Fibroblast of the aortic adventitia (primary cell): ENCODE measurements around the gene TTN. TPM values are rescaled to one million over a fixed set of nuclear protein-coding genes. Genes with fewer than 3 reads are reported as not detected.

Experiments used
- DNase-seq: peaks from one replicate; pipeline ENCODE4 v3.0.0-alpha.2; 2010; ENCODE audit warnings: low read depth
- H3K4me3 ChIP-seq: 2 replicates; pipeline ENCODE4 v1.5.1; 2011; ENCODE audit warnings: low read depth, mild to moderate bottlenecking, control low read depth, low read length, moderate library complexity
- CTCF ChIP-seq: IDR thresholded peaks from 2 replicates; pipeline ENCODE4 v1.5.1; 2011; ENCODE audit warnings: mild to moderate bottlenecking, low read length, control low read depth, inconsistent platforms; ENCODE audit not compliant: insufficient read depth
- total RNA-seq: library from RNA; depleted of rRNA; stranded (reverse); fragments of >200 nt; gene quantifications from 2 replicates; pipeline ENCODE4 v1.2.3, GENCODE V29; 2012; ENCODE audit warnings: low replicate concordance

Gene TTN
- total RNA-seq, 1 donor = 5.5 TPM

DNA sequence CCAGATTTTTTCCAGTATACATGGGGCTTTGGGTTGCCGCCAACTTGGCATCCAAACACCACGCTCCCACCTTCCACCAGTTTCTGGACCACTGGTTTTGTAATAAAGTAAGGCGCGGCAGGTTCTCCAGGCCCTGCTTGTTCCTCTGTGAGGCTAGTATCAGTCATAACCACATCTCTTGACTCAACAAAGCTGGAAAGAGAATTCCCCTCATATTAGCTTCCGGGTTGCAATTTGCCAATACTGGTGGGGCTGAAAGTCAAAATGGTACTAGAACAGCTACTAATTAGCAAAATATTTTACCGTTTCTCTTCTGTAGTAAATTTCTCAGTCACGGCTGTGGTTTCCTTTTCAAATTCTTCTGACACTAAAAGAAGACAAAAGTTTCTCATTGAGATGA is 25.0 kb downstream of the TTN start:
- DNase-seq = no peak
- H3K4me3 ChIP-seq = no peak overlapping the region
- TF ChIP-seq CTCF = no peak

GRCh38 chr2:178777577-178777976 is 29.6 kb downstream of the TTN start:
- no peak overlapping the region for H3K4me3 ChIP-seq
- no peak for DNase-seq
- no peak for TF ChIP-seq CTCF

DNA sequence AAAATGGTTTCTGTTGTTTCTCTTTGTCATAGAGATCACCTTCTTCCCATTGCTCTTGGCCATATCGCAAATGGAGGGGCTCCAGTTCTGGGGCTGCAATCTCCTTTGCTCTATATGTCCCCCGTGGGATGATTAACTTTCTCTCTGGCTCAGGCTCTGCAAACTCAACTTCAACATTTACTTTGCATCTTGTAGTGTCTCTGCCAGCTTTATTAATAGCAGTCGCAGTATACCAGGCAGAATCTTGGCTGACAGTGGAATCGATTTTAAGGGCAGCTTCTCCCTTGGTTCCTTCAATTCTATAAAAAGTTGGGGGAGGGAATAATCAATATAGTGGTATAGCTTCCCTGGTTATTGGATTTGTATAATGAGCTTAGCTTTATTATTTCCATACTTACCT is 30.5 kb downstream of the TTN start:
- no peak overlapping the region for H3K4me3 ChIP-seq
- no peak for TF ChIP-seq CTCF
- no peak for DNase-seq

DNA sequence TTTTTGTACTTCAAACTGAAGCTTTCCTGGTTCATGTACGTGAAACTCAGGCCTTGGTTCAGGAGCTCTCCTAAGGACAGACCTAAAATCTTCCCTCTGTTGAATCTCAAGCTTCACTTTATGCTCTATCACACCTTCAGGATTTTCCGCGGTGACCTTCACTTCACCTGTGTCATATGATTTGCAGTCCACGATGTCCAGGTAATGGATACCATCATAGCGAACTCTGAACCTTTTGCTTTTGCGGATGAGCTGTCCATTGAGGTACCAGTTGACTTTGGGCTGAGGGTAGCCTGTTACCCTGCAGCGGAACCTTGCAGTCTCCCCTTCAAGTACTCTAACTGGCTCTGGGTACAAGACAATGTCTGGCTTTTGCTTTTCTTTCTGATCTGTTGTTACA is 31.2 kb downstream of the TTN start:
- no peak overlapping the region for H3K4me3 ChIP-seq
- no peak for DNase-seq
- TF ChIP-seq CTCF = no peak

- TF ChIP-seq CTCF = no peak
- H3K4me3 ChIP-seq = no peak overlapping the region
- no peak for DNase-seq
Measured at GRCh38 chr2:178770518-178770917, 36.7 kb downstream of the TTN start.

DNA sequence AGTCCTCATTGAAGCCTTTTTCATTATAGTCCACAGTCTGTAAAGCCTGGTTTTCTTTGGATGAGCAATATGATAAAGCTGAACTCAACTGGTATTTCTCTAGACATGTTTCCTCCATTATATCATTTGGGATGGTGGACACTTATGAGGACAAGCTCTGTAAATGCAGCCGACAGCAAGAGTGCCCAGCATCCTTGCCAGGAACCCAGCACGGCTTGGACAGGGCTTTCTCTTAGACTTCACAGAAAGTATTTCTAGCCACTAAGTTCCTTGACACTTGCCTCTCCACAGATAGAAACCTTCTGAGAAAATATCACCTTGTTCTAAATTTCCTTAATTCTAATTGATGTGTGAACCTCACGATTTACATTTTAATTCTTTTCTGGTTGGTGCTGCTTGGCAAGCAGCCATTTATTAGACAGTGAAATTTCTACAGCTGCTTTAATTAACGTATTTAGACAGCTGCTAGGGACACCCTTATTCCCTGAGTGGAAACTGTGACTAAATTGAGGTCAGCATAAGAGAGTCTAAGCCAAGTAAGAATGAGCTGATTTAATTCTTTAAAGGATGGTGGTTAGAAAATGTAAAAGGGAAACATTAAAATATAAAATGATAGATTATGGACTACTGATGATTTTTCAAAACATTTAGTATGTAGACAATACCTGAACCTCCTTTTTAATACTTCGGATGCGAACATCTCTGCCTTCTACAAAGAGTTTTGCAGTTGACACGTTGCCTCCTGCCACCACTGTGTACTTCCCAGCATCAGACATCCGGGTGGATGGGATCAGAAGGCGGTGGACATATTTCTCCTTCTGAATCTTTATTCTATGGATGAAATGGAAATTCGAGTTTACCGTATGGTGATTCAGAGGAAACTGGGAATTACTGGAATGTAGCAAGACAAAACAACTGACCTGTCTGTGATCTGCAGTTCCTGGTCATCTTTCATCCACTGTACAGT is 39.8 kb downstream of the TTN start:
- H3K4me3 ChIP-seq = no peak overlapping the region
- no peak for TF ChIP-seq CTCF
- DNase-seq = no peak
